IPS DF 6.9 (cell line): ENCODE results near the gene NKG7.
"Not testable (repeated sequence)": the region's sequence is repeated elsewhere in the genome, so short reads cannot be mapped to it uniquely, and the experiment has no call there.

Experiments
- DNase-seq: peaks from one replicate; pipeline ENCODE4 v3.0.0-alpha.2; 2013; ENCODE audit warnings: low read depth, low spot score
- H3K27ac ChIP-seq: one replicate; pipeline ENCODE4 v1.5.1; 2013; ENCODE audit warnings: low read length, control low read depth
- H3K27me3 ChIP-seq: 2 replicates; pipeline ENCODE4 v1.6.1; 2013; ENCODE audit warnings: mild to moderate bottlenecking, low read length; ENCODE audit not compliant: control insufficient read depth, insufficient read depth
- H3K36me3 ChIP-seq: 2 replicates; pipeline ENCODE4 v1.6.1; 2013; ENCODE audit warnings: low read length; ENCODE audit not compliant: control insufficient read depth, insufficient read depth
- H3K4me1 ChIP-seq: 2 replicates; pipeline ENCODE4 v1.6.1; 2013; ENCODE audit warnings: low read length; ENCODE audit not compliant: control insufficient read depth, insufficient read depth
- H3K4me3 ChIP-seq: 2 replicates; pipeline ENCODE4 v1.5.1; 2013; ENCODE audit warnings: mild to moderate bottlenecking, low read length
- H3K9me3 ChIP-seq: 2 replicates; pipeline ENCODE4 v1.6.1; 2013; ENCODE audit warnings: low read length, inconsistent platforms; ENCODE audit not compliant: control insufficient read depth, insufficient read depth
- WGBS: extraction: QIAGEN DNeasy Blood & Tissue Kit; methylation state at CpG from one replicate; pipeline ENCODE4 v1.1.7; 2013; ENCODE audit warnings: mixed read lengths, missing lambda C conversion rate; ENCODE audit not compliant: insufficient read length, insufficient coverage; 5-methylcytosine and 5-hydroxymethylcytosine counted together

The NKG7 gene

GRCh38 chr19:51410950-51411748, 38.7 kb upstream of the NKG7 start:
- H3K9me3 ChIP-seq, result no peaks in the 10 kb centered on the region
- H3K36me3 ChIP-seq, result no peaks in the 10 kb centered on the region
- no peak overlapping the region for H3K27ac ChIP-seq
- peaks cover 1% of the 10 kb centered on the region; the same call in 1 of the 2 replicates for H3K4me1 ChIP-seq
- H3K27me3 ChIP-seq, result no peaks in the 10 kb centered on the region
- no peak overlapping the region for H3K4me3 ChIP-seq
- no peak for DNase-seq
- no CpG with 5 or more reads among the region's 15 CpGs for WGBS

- no peak for DNase-seq
- Histone ChIP-seq H3K27me3 (no peaks in the 10 kb centered on the region), H3K9me3 (no peaks in the 10 kb centered on the region), H3K4me1 (peaks cover 1% of the 10 kb centered on the region; the same call in 1 of the 2 replicates), H3K4me3 (no peak overlapping the region), H3K27ac (no peak overlapping the region), H3K36me3 (no peaks in the 10 kb centered on the region; the same call in 1 of the 2 replicates)
- WGBS, result no CpG with 5 or more reads among the region's 6 CpGs
Measured at GRCh38 chr19:51407511-51408131, 35.2 kb upstream of the NKG7 start.

- Histone ChIP-seq H3K36me3 (peaks cover 3% of the 10 kb centered on the region; the same call in 1 of the 2 replicates), H3K4me3 (no peak overlapping the region), H3K4me1 (no peaks in the 10 kb centered on the region), H3K9me3 (peaks cover 4% of the 10 kb centered on the region), H3K27me3 (no peaks in the 10 kb centered on the region), H3K27ac (no peak overlapping the region)
- no peak for DNase-seq
- WGBS, result no CpG with 5 or more reads among the region's 9 CpGs
Measured at GRCh38 chr19:51402117-51402516, 29.7 kb upstream of the NKG7 start.

GRCh38 chr19:51399936-51400335, 27.5 kb upstream of the NKG7 start:
- not testable (repeated sequence) for DNase-seq, H3K4me3 ChIP-seq, H3K27me3 ChIP-seq, H3K4me1 ChIP-seq, H3K27ac ChIP-seq, H3K9me3 ChIP-seq, H3K36me3 ChIP-seq
- whole genome bisulfite sequencing, result no CpG with 5 or more reads among the region's 7 CpGs

- peaks cover 3% of the 10 kb centered on the region; the same call in 1 of the 2 replicates for H3K36me3 ChIP-seq
- peaks cover 4% of the 10 kb centered on the region for H3K9me3 ChIP-seq
- WGBS, result no CpG with 5 or more reads among the region's 5 CpGs
- no peak overlapping the region for H3K27ac ChIP-seq
- no peaks in the 10 kb centered on the region for H3K27me3 ChIP-seq
- no peaks in the 10 kb centered on the region; the same call in 1 of the 2 replicates for H3K4me1 ChIP-seq
- no peak for DNase-seq
- H3K4me3 ChIP-seq, result no peak overlapping the region
Measured at GRCh38 chr19:51399231-51399630, 26.8 kb upstream of the NKG7 start.

GRCh38 chr19:51398096-51398704, 25.7 kb upstream of the NKG7 start:
- Histone ChIP-seq H3K27me3 (no peaks in the 10 kb centered on the region), H3K9me3 (peaks cover 4% of the 10 kb centered on the region), H3K27ac (no peak overlapping the region), H3K4me1 (no peaks in the 10 kb centered on the region; the same call in 1 of the 2 replicates), H3K4me3 (no peak overlapping the region), H3K36me3 (peaks cover 3% of the 10 kb centered on the region; the same call in 1 of the 2 replicates)
- no CpG with 5 or more reads among the region's 7 CpGs for WGBS
- DNase-seq, result no peak

- not testable (repeated sequence) for H3K9me3 ChIP-seq, DNase-seq, H3K27ac ChIP-seq, H3K27me3 ChIP-seq, H3K36me3 ChIP-seq, H3K4me3 ChIP-seq, H3K4me1 ChIP-seq
- WGBS, result no CpG with 5 or more reads among the region's 9 CpGs
Measured at GRCh38 chr19:51397453-51397852, 25.0 kb upstream of the NKG7 start.

GRCh38 chr19:51396175-51396574, 23.7 kb upstream of the NKG7 start:
- H3K27ac ChIP-seq, result no peak overlapping the region
- no peaks in the 10 kb centered on the region for H3K9me3 ChIP-seq
- H3K4me3 ChIP-seq, result no peak overlapping the region
- no peaks in the 10 kb centered on the region for H3K36me3 ChIP-seq
- no peaks in the 10 kb centered on the region for H3K27me3 ChIP-seq
- no CpG with 5 or more reads among the region's 2 CpGs for WGBS
- DNase-seq, result no peak
- no peaks in the 10 kb centered on the region; the same call in 1 of the 2 replicates for H3K4me1 ChIP-seq

- H3K4me3 ChIP-seq, result peak overlapping the region; percentile 59; the same call in 1 of the 2 replicates
- no peaks in the 10 kb centered on the region for H3K36me3 ChIP-seq
- no peaks in the 10 kb centered on the region for H3K9me3 ChIP-seq
- no peaks in the 10 kb centered on the region for H3K27me3 ChIP-seq
- no peak overlapping the region for H3K27ac ChIP-seq
- WGBS, result no CpG with 5 or more reads among the region's 45 CpGs
- H3K4me1 ChIP-seq, result no peaks in the 10 kb centered on the region; the same call in 1 of the 2 replicates
- peak; percentile 98 for DNase-seq
Measured at GRCh38 chr19:51394050-51394836, 21.8 kb upstream of the NKG7 start.

GRCh38 chr19:51392701-51393100, 20.2 kb upstream of the NKG7 start:
- Histone ChIP-seq H3K27me3 (no peaks in the 10 kb centered on the region), H3K9me3 (no peaks in the 10 kb centered on the region), H3K27ac (no peak overlapping the region), H3K4me1 (no peaks in the 10 kb centered on the region; the same call in 1 of the 2 replicates), H3K4me3 (no peak overlapping the region), H3K36me3 (no peaks in the 10 kb centered on the region)
- no CpG with 5 or more reads among the region's 1 CpG for WGBS
- DNase-seq, result no peak
